ENCODE results near the gene MMEL1.
A peak's percentile ranks its signal among the peaks of the same experiment; 100 is the strongest.

MMEL1 gene

DNA sequence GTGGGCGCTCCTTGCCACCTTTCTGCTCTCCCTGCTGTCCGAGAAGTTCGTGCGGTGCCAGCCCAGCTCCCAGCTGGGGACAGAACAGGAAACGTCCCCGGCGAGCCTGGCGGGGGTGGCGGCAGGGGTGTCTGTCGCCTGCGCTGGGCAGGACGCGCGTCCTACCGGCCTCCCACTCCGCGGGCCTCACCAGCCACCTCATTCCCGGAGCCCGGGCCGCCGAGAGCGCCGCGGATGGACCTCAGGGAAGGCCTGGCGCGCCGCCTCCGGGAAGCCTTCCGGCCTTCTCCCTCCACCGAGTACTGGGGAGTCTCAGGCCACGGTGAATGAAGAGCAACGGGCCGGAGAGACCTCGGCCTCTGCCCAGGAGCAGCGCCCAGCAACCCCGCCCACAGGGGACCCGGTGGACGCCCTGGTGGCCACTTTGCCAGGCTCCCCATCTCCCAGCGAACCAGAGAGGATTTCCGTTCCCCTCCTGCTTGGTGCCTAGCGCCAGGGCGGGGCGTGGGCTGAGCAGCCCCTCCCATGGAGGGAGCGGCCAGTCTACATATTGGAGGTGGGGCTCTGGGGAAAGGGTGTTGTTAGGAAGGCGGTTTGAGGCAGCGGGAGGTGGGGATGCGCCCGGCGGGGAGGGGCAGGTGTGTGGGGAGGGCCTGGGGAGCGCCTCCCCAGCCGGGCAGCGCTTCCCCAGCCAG, 86.2 kb downstream of the MMEL1 start:
- peak overlapping the region; percentile 49 for H3K4me3 ChIP-seq (replicated peaks; ENCODE audit: low read depth, low read length)
- DNase-seq (ENCODE audit: extremely low read depth, low read depth), result no peak
- TF ChIP-seq, protein P1, sequence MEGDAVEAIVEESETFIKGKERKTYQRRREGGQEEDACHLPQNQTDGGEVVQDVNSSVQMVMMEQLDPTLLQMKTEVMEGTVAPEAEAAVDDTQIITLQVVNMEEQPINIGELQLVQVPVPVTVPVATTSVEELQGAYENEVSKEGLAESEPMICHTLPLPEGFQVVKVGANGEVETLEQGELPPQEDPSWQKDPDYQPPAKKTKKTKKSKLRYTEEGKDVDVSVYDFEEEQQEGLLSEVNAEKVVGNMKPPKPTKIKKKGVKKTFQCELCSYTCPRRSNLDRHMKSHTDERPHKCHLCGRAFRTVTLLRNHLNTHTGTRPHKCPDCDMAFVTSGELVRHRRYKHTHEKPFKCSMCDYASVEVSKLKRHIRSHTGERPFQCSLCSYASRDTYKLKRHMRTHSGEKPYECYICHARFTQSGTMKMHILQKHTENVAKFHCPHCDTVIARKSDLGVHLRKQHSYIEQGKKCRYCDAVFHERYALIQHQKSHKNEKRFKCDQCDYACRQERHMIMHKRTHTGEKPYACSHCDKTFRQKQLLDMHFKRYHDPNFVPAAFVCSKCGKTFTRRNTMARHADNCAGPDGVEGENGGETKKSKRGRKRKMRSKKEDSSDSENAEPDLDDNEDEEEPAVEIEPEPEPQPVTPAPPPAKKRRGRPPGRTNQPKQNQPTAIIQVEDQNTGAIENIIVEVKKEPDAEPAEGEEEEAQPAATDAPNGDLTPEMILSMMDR (IDR thresholded peaks at IDR 0.05; ENCODE audit: low read depth, low read length, missing control alignments), result no peak

DNA sequence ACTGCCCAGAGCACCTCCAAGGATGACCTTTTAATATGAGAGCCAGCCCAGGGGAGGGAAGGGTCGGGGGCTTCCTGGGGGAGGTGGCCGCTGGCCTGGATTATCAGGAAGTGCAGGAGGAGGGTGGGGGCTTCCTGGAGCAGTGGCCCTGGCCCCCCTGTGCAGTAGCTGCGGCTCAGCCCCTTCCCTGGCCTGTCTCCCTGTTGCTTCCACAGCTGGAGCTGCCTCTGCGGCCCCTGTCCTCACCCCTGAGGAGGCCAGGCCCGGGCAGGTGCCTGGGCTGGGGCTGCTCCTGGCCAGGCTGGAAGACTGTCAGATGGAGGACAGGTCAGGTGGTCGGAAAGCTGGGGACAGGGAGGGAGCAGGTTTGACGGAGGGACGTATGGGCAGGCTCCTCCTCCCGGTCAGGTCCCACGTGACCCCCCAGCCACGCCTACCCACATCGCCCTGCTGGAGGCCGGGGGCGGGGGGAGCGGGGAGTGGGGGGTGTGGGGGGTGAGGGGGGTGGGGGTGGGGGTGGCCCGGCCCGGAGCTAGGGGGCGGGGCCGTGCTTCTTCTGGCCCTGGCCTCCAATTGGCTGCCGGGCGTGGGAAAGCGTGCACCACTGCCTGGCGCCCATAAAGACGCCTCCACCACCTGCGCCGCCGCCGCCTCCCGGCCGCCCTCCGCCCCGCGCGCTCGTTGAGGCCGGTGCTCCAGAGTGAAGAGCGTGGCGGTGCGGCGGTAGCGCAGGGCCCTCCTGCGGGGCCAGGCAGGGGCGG, 86.9 kb downstream of the MMEL1 start:
- H3K4me3 ChIP-seq (replicated peaks; ENCODE audit: low read depth, low read length), result peak overlapping the region; percentile 49
- no peak for DNase-seq (ENCODE audit: extremely low read depth, low read depth)
- TF ChIP-seq, protein P1 (IDR thresholded peaks at IDR 0.05; ENCODE audit: low read depth, low read length, missing control alignments), result no peak

DNA sequence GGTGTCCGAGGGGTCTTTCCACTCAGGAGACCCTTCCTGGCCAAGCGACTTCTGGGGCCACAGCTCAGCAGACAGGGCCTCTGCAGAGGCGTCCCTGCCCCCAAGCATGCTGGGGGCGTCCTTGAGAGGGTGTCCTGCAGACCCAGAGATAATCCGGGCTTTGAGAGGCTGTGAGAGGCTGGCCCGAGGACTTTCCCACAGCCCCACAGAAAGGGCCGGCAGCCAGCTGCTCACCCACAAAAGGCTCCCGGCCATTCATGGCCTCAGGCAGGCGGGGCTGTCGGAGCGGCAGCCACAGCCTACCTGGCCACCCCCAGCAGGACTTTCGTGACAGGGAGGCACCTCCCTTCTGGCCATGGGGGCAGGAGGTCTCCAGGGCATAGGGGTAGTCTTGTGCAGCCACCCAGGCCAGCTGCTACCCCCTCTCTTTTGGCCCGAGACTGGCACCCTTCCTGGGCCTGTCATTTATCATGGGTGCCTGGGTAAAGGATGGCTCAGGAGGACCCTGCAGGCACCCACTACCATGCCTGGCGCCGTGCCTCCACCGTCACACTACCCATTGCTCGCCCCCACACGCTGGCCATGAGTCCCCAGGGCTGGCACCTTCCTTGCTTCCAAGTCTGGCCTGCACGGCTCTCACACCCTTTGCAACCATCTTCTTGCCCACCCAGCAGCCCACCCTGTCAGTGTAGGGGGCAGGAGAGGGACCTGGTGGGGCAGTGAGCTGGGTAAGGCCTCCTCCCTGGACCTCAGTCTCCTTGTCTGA, 87.8 kb downstream of the MMEL1 start:
- DNase-seq (ENCODE audit: extremely low read depth, low read depth), result no peak
- H3K4me3 ChIP-seq (replicated peaks; ENCODE audit: low read depth, low read length), result no peak overlapping the region
- TF ChIP-seq, protein P1 (IDR thresholded peaks at IDR 0.05; ENCODE audit: low read depth, low read length, missing control alignments), result no peak

DNA sequence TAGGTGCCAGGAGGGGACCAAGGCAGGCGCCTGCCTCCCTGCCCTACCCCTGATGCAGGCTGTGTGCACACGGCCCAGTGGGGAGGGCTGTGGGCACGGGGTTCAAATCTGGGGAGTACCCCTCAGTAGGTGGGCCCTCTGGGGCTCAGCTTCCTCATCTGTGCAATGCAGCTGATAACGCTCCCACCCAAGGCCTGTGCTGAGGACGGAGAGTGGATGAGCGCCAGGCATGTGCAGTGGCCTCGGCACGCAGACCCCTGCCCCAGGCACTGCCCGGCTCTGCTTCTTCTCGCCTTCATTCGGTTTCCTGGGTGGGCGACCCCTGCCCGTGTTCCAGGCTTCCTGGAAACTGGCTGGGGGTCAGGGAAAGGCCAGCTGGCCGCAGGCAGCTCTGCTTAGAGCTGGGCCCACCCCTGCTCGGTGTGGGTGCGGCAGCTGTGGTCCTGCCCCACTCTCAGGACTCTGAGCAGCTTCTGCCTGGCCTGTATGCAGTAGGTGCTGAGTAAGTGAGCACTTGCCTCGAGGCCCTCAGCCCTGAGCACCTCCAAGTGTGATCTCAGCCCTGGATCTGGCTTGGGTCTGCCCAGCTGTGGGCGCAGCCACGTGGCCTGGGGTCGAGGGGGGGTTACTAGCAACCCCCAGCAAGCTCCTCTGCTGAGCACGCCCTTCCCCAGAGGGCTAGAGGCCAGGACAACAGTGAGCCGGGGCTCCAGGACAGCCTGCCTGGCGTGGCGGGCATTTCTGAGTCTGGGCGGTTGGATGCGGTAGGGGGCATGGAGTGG, 88.5 kb downstream of the MMEL1 start:
- no peak for DNase-seq (ENCODE audit: extremely low read depth, low read depth)
- no peak overlapping the region for H3K4me3 ChIP-seq (replicated peaks; ENCODE audit: low read depth, low read length)
- TF ChIP-seq, protein P1 (IDR thresholded peaks at IDR 0.05; ENCODE audit: low read depth, low read length, missing control alignments), result no peak

DNA sequence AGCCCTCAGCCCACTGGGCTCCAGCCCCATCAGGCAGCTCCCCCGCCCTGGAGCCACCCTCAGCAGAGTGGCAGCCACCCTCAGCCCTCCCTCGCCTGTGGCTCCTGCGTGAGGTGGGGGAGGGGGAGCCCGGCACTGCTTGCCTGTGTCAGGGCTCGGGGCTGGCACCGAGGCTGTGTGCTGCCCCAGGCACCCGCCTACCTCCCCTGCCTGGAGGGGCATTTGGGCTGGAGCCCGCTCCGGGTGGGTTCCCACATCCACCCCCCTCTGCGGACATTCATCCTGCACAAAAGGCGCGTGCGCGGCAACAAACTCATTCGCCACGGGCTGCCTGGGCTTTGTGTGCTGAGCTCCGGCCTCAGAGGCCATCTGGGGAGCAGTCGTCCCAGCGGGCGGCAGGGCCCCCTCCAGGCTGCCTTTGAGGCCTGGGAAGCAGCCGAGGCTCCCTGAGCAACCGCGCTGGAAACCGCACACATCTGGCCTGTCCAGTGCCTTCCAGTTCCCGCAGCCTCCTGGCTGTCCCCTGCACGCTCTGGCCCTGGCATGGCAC, 89.2 kb downstream of the MMEL1 start:
- H3K4me3 ChIP-seq (replicated peaks; ENCODE audit: low read depth, low read length), result no peak overlapping the region
- TF ChIP-seq, protein P1 (IDR thresholded peaks at IDR 0.05; ENCODE audit: low read depth, low read length, missing control alignments), result no peak
- no peak for DNase-seq (ENCODE audit: extremely low read depth, low read depth)
